GM18505 (cell line): ENCODE data around the gene OSBPL1A.

ENCODE experiments used
- ATAC-seq: cut with Tn5 transposase; IDR thresholded peaks from one replicate; pipeline ENCODE4 v1.9.1; 2021; ENCODE audit not compliant: unreplicated experiment
- POLR2A ChIP-seq: IDR thresholded peaks from 4 replicates; pipeline ENCODE4 v1.6.1; 2011; ENCODE audit warnings: borderline replicate concordance; ENCODE audit not compliant: insufficient read depth, insufficient read length; ENCODE audit errors: extremely low read depth

OSBPL1A gene

GRCh38 chr18:24397694-24398368 lies at the start of gene OSBPL1A:
Gene OSBPL1A, minus strand, starts transcription at chr18:24397824. Its CDS starts 20,291 bp downstream, at chr18:24377533.
- TF ChIP-seq POLR2A = no peak
- no peak for ATAC-seq

DNA sequence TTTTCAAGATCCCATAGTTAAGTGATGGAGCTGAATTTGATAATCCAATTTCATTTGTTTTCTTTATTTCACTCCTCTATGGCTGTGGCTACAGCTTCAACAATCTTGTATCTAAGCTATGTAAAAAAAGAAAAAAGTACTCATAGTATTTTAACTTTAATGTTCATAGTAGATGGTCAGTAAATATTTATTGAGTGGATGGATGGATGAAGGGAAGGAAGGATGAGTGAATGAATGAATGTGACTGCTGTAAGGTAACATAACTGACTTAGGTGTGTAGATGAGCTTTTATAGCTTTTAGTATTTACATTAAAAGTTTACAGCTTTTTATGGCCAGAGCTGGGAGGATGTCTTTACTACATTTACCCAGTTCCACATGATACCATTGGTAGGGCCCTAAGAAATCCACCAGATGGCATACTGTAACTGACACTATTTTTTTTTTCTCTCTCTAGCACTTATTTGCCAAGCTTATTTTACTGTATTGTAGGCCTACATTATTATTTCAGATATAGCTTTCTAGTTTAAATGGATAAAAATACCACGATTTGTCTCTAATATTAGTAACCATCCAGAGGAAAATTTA lies 49.4 kb upstream of the OSBPL1A start:
- TF ChIP-seq POLR2A = no peak
- no peak for ATAC-seq

DNA sequence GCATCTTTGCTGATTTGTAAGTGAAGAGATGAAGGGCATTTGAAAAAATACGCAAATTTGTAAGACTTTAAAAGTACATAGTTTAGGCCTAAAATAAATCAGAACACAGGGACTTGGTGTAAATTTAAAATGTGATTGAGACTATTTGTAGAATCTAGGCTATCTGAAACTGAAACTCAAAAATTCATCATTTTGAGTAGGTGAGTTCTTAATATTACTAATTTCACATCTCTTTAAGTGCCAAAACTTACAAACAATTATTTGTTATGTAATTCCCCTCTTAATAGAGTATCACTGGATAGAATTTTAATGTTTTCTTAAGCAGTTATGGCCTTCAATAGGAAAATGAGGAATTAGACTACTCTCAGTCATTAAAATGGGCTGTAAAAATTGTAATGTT lies 48.8 kb upstream of the OSBPL1A start:
- ATAC-seq = peak; percentile 55
- TF ChIP-seq POLR2A = no peak

DNA sequence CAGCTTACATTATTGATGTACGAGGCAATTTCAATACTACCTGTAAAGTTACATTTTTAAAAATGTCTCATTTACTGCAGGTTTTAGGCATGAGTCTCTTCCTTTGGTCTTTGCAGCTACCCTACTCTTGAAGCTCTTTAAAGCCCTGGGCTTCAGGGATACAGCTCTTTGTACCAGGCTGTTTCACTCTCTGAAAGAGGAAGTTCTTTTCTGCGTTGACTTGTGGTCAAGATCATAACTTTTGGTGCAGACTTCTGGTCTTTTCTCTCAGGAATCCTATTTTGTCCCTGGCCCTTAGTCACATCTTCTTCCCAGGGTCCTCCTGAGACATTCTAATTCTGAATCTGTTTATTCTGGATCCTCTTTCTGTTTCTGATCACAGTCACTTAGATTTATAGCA lies 46.2 kb upstream of the OSBPL1A start:
- no peak for TF ChIP-seq POLR2A
- peak; percentile 85 for ATAC-seq

DNA sequence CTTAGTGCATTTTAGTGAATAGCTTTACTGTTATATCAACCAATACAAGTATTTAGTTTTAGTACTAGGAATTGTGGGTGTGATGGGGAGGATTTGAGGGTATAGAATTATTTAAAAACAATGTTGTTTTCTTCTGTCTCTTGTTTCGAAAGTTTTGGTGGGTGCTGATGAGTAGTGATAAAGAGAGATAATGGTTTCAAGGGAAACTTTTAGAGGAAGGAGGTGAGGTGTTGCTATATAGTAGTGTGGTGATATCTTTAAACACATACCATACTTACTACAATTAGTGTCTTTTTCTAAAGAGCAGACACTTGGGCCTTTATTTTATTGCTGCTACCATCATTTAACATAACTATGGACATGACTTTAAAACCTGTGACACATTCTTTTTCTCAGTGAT lies 39.3 kb upstream of the OSBPL1A start:
- ATAC-seq = no peak
- no peak for TF ChIP-seq POLR2A

- ATAC-seq = no peak
- no peak for TF ChIP-seq POLR2A
These were observed 35.0 kb upstream of the OSBPL1A start for GRCh38 chr18:24432618-24433017.

DNA sequence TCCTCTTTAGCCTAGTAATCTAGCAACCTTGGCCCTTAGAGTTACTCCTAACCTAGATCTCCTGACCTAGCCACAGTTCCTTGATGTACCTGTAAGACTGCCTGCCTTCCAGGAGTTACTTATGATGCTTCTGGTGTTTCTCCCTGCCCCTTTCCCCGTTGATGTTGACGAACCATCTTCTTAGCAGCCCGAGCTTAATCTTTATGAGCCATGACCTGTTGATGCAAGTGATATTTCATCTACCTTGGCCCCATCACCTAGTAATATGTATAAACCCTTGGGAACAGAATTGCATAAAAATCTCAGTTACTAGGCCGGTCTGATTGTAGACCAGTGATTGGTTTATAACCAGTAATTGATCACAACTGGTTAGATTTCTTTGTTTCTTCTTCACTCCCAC lies 31.6 kb upstream of the OSBPL1A start:
- no peak for ATAC-seq
- TF ChIP-seq POLR2A = no peak

DNA sequence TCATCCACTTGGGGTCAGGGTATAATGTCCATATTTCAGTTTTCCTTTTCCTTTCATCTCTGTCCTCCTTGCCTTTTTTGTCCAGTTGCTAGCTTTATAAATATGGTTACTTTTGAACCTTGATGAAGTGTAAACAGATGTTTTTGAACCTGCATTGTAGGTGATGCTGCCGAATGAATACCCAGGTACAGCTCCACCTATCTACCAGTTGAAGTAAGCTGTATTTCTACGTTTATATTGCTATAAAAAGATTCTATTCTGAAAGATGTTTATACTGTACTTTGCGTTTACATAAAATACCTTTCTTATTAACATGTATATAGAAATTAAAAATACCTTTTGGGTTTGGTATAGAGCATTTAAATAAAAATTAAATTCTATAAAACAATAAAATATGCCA lies 31.1 kb upstream of the OSBPL1A start:
- no peak for TF ChIP-seq POLR2A
- ATAC-seq = no peak

DNA sequence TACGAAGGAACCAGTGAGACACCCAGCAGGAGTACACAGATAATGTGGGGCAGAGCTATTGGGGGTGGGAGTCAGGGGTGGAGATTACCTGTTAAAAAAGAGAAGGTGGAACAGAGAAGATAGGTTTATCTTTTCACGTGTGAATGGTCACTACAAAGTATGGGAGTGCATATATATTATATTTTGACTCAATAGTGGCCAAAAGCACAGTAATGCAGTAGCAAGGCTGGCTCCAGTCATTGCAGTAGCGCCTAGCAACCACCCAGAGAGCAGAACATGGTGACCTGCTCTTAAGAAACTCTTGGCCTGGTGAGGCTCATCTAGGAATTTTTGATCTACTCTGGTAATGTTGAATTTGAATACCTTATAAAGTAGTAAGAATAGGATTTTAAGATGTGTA lies 29.9 kb upstream of the OSBPL1A start:
- TF ChIP-seq POLR2A = no peak
- ATAC-seq = no peak

GRCh38 chr18:24426398-24427294 lies 29.0 kb upstream of the OSBPL1A start, which contains the start of gene IMPACT:
Gene IMPACT, plus strand, starts transcription at chr18:24426670. Its CDS starts 87 bp downstream, at chr18:24426757.
- TF ChIP-seq POLR2A = peak; percentile 48
- ATAC-seq = peak; percentile 91

DNA sequence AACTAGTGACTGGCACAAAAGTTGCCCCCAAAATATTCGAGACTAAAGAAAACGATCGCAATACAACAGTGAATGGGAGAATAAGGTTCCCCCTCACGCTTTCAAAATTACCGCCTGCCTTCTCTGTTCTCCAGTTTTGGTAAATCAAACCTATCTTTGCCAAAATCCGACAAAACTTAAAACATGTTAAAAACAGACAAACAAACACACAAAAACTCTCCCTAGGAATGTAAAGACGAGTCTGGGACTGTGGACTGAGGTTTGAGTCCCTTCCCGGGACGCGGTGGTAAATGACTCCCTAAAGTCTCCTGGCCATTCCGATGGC lies 28.4 kb upstream of the OSBPL1A start:
- TF ChIP-seq POLR2A = no peak
- no peak for ATAC-seq

- ATAC-seq = no peak
- no peak for TF ChIP-seq POLR2A
These were observed 24.2 kb upstream of the OSBPL1A start for GRCh38 chr18:24421831-24422230.

DNA sequence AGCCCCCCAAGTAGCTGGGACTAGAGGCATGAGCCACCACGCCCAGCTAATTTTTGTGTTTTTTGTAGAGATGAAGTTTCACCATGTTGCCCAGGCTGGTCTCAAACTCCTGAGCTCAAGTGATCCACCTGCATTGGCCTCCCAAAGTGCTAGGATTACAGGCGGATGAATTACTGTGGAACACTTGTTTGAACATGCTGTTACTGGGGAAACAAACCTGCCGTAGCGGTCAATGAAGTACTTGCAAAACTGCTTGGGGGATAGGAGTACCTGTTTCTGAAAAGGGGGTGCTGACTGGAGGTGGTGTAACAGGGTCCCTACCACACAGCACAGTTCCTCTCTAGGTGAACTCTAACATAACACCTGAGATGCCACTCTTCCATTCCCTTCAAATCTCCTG lies 22.9 kb upstream of the OSBPL1A start:
- TF ChIP-seq POLR2A = no peak
- ATAC-seq = no peak

DNA sequence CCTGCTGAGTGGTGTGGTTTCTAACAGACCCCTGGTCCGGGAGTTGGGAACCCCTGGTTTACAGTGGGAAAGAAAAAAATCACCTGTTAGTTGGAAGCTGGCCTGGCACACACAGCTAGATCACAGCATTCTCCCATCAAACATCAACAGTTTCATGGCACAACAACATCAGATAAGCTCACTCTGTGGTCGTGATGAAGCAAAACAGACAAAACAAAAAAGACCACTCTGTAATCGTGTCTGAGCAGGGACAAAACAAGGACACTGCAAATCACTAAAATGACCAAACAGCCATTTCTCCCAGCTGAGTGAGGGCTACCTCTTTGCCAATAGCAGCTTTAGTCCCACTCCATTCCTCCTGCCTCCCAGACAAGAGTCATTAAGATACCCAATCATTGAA lies 19.9 kb upstream of the OSBPL1A start:
- TF ChIP-seq POLR2A = no peak

GRCh38 chr18:24414349-24415003 lies 16.9 kb upstream of the OSBPL1A start:
- TF ChIP-seq POLR2A = no peak
- ATAC-seq = no peak

More for the DNA sequence above, 19.9 kb upstream of the OSBPL1A start:
- no peak for ATAC-seq
